Naive B cell (primary cell): ENCODE measurements around the gene CLDN6. TPM values are rescaled to one million over a fixed set of nuclear protein-coding genes. Genes with fewer than 3 reads are reported as not detected.

Experiments
- ATAC-seq, 2 donors: fragments of 150-1000 bp; cut with Tn5 transposase; 2 replicates each; pipeline ENCODE4 v1.10.0; 2021; ENCODE audit warnings: low read depth in 2 of 2, mild to moderate bottlenecking in 2 of 2, moderate library complexity in 2 of 2
- DNase-seq: peaks from one replicate; pipeline ENCODE4 v3.0.0; 2022
- H3K27ac Mint-ChIP-seq, 6 donors: one replicate each; pipeline ENCODE4 v1.8.0; 2020 to 2022; ENCODE audit warnings: mild to moderate bottlenecking in 6 of 6, mixed read lengths in 6 of 6, moderate library complexity in 5 of 6, inconsistent platforms in 2 of 6
- H3K27me3 Mint-ChIP-seq, 3 donors: one replicate each; pipeline ENCODE4 v1.8.0; 2021 to 2022; ENCODE audit warnings: mixed read lengths in 3 of 3, mild to moderate bottlenecking in 1 of 3
- H3K36me3 Mint-ChIP-seq, 2 donors: one replicate each; pipeline ENCODE4 v1.8.0; 2020 to 2022; ENCODE audit warnings: mixed read lengths in 2 of 2, inconsistent platforms in 1 of 2, mild to moderate bottlenecking in 1 of 2
- H3K4me1 Mint-ChIP-seq, 3 donors: one replicate each; pipeline ENCODE4 v1.8.0; 2020 to 2022; ENCODE audit warnings: mixed read lengths in 3 of 3, inconsistent platforms in 1 of 3, mild to moderate bottlenecking in 1 of 3, moderate library complexity in 1 of 3
- H3K4me3 Mint-ChIP-seq, 8 donors: one replicate each; pipeline ENCODE4 v1.8.0; 2020 to 2022; ENCODE audit warnings: mild to moderate bottlenecking in 8 of 8, mixed read lengths in 8 of 8, moderate library complexity in 8 of 8, inconsistent platforms in 2 of 8
- H3K9me3 Mint-ChIP-seq, 7 donors: one replicate each; pipeline ENCODE4 v1.8.0; 2020 to 2022; ENCODE audit warnings: mixed read lengths in 7 of 7, mild to moderate bottlenecking in 5 of 7, inconsistent platforms in 2 of 7, moderate library complexity in 1 of 7
- polyA plus RNA-seq, 6 donors: library from polyadenylated mRNA; unstranded; fragments of 300-500 nt; fragmentation: Illumina TruSeq; gene quantifications; one replicate each; pipeline ENCODE4 v1.2.3, GENCODE V29; 2021; ENCODE audit warnings: low read depth in 6 of 6

Gene CLDN6
- polyA plus RNA-seq, 6 donors from 2014 or later: not detected

GRCh38 chr16:3029491-3030221, 11.7 kb upstream of the CLDN6 start:
- peak overlapping the region in 1 of 6 donors; percentile 57 for H3K27ac Mint-ChIP-seq
- no peaks in the 10 kb centered on the region for H3K9me3 Mint-ChIP-seq
- no peaks in the 10 kb centered on the region for H3K36me3 Mint-ChIP-seq
- peak overlapping the region in 3 of 8 donors; percentile 37 to 53 (median 53) for H3K4me3 Mint-ChIP-seq
- H3K4me1 Mint-ChIP-seq: peaks cover 18 to 21% (median 19%) of the 10 kb centered on the region in 3 donors
- ATAC-seq: no peak
- DNase-seq: no peak
- H3K27me3 Mint-ChIP-seq: peaks cover 36 to 66% (median 63%) of the 10 kb centered on the region in 3 donors

- Mint-ChIP-seq H3K27me3 (peaks cover 31 to 58% (median 54%) of the 10 kb centered on the region in 3 donors), H3K9me3 (no peaks in the 10 kb centered on the region), H3K27ac (peak overlapping the region in 1 of 6 donors; percentile 41), H3K4me3 (peak overlapping the region in 4 of 8 donors; percentile 21 to 61 (median 56)), H3K36me3 (no peaks in the 10 kb centered on the region), H3K4me1 (peaks cover 24 to 26% (median 24%) of the 10 kb centered on the region in 3 donors)
- ATAC-seq (no peak), DNase-seq (no peak)
Observed at GRCh38 chr16:3028716-3029319, 10.8 kb upstream of the CLDN6 start.

GRCh38 chr16:3027983-3028715, 10.2 kb upstream of the CLDN6 start:
- no peaks in the 10 kb centered on the region for H3K9me3 Mint-ChIP-seq
- ATAC-seq (peak; percentile 22 to 41), DNase-seq (peak; percentile 73)
- peak overlapping the region in 4 of 6 donors; percentile 44 to 81 (median 53) for H3K27ac Mint-ChIP-seq
- H3K4me1 Mint-ChIP-seq: peaks cover 26 to 29% (median 29%) of the 10 kb centered on the region in 3 donors
- peak overlapping the region in 6 of 8 donors; percentile 40 to 76 (median 53) for H3K4me3 Mint-ChIP-seq
- H3K36me3 Mint-ChIP-seq: no peaks in the 10 kb centered on the region
- H3K27me3 Mint-ChIP-seq: peaks cover 25 to 51% (median 48%) of the 10 kb centered on the region in 3 donors

GRCh38 chr16:3027489-3027795, 9.5 kb upstream of the CLDN6 start:
- Mint-ChIP-seq H3K4me1 (peaks cover 33 to 36% (median 36%) of the 10 kb centered on the region in 3 donors), H3K36me3 (no peaks in the 10 kb centered on the region), H3K27ac (no peak overlapping the region), H3K9me3 (no peaks in the 10 kb centered on the region), H3K4me3 (peak overlapping the region in 1 of 8 donors; percentile 8), H3K27me3 (peaks cover 18 to 44% (median 41%) of the 10 kb centered on the region in 3 donors)
- no peak for ATAC-seq
- DNase-seq: no peak

GRCh38 chr16:3026609-3027488, 8.9 kb upstream of the CLDN6 start:
- peak overlapping the region in 1 of 8 donors; percentile 38 for H3K4me3 Mint-ChIP-seq
- no peak for ATAC-seq
- H3K27ac Mint-ChIP-seq: peak overlapping the region in 1 of 6 donors; percentile 57

GRCh38 chr16:3026003-3026378, 8.0 kb upstream of the CLDN6 start:
- H3K4me1 Mint-ChIP-seq: peaks cover 42 to 49% (median 46%) of the 10 kb centered on the region in 3 donors
- no peak overlapping the region for H3K27ac Mint-ChIP-seq
- H3K27me3 Mint-ChIP-seq: peaks cover 10 to 30% (median 26%) of the 10 kb centered on the region in 3 donors
- no peak for ATAC-seq
- peak overlapping the region in 1 of 8 donors; percentile 38 for H3K4me3 Mint-ChIP-seq
- DNase-seq: no peak
- no peaks in the 10 kb centered on the region for H3K36me3 Mint-ChIP-seq
- no peaks in the 10 kb centered on the region for H3K9me3 Mint-ChIP-seq

More at GRCh38 chr16:3026609-3027488, 8.9 kb upstream of the CLDN6 start:
- peaks cover 15 to 38% (median 35%) of the 10 kb centered on the region in 3 donors for H3K27me3 Mint-ChIP-seq
- no peaks in the 10 kb centered on the region for H3K36me3 Mint-ChIP-seq
- peaks cover 37 to 42% (median 39%) of the 10 kb centered on the region in 3 donors for H3K4me1 Mint-ChIP-seq
- H3K9me3 Mint-ChIP-seq: no peaks in the 10 kb centered on the region
- DNase-seq: no peak

- H3K4me1 Mint-ChIP-seq: peaks cover 42 to 53% (median 51%) of the 10 kb centered on the region in 3 donors
Observed at GRCh38 chr16:3025032-3026002, 7.3 kb upstream of the CLDN6 start.

GRCh38 chr16:3023669-3024478, 5.9 kb upstream of the CLDN6 start, which contains the start of the genes HCFC1R1 and THOC6:
HCFC1R1 (minus strand) TSS chr16:3023942; CDS start chr16:3023941, 1 bp downstream.
THOC6 (plus strand) TSS chr16:3024035; CDS start chr16:3024327, 292 bp downstream.
- Mint-ChIP-seq H3K4me1 (peaks cover 41 to 62% (median 53%) of the 10 kb centered on the region in 3 donors), H3K36me3 (no peaks in the 10 kb centered on the region), H3K27ac (peak within 1 kb of the TSS; percentile 76 to 99 (median 96)), H3K9me3 (no peaks in the 10 kb centered on the region), H3K27me3 (peaks cover 4 to 9% (median 5%) of the 10 kb centered on the region in 3 donors), H3K4me3 (peak within 1 kb of the TSS; percentile 82 to 97 (median 95))
- peak; percentile 86 to 87 for ATAC-seq
- DNase-seq: peak; percentile 94

More at GRCh38 chr16:3025032-3026002, 7.3 kb upstream of the CLDN6 start:
- Mint-ChIP-seq H3K27ac (peak overlapping the region in 1 of 6 donors; percentile 50), H3K36me3 (no peaks in the 10 kb centered on the region), H3K9me3 (no peaks in the 10 kb centered on the region), H3K27me3 (peaks cover 10 to 23% (median 19%) of the 10 kb centered on the region in 3 donors), H3K4me3 (peak overlapping the region in 1 of 8 donors; percentile 20)
- ATAC-seq (no peak), DNase-seq (no peak)

- no peaks in the 10 kb centered on the region for H3K36me3 Mint-ChIP-seq
- H3K27me3 Mint-ChIP-seq: peaks cover 0 to 4% (median 3%) of the 10 kb centered on the region in 3 donors
- DNase-seq: no peak
- H3K9me3 Mint-ChIP-seq: peaks cover 0 to 4% (median 0%) of the 10 kb centered on the region in 7 donors
- ATAC-seq: no peak
- peaks cover 39 to 58% (median 57%) of the 10 kb centered on the region in 3 donors for H3K4me1 Mint-ChIP-seq
- peak overlapping the region; percentile 14 to 99 (median 63) for H3K27ac Mint-ChIP-seq
- H3K4me3 Mint-ChIP-seq: peak overlapping the region; percentile 82 to 97 (median 95)
Observed at GRCh38 chr16:3023415-3023668, 5.4 kb upstream of the CLDN6 start.

GRCh38 chr16:3022684-3023414, 4.9 kb upstream of the CLDN6 start:
- Mint-ChIP-seq H3K9me3 (peaks cover 0 to 4% (median 0%) of the 10 kb centered on the region in 7 donors), H3K27ac (peak overlapping the region in 5 of 6 donors; percentile 27 to 99 (median 43)), H3K4me3 (peak overlapping the region; percentile 82 to 97 (median 95)), H3K4me1 (peaks cover 36 to 57% (median 56%) of the 10 kb centered on the region in 3 donors), H3K27me3 (peaks cover 0 to 5% (median 0%) of the 10 kb centered on the region in 3 donors), H3K36me3 (no peaks in the 10 kb centered on the region)
- DNase-seq (no peak), ATAC-seq (no peak)
